Epithelial cell of proximal tubule (primary cell): ENCODE results near the gene LYSMD2. TPM values are rescaled to one million over a fixed set of nuclear protein-coding genes. Genes with fewer than 3 reads are reported as not detected.

Source experiments
- DNase-seq: peaks from one replicate; pipeline ENCODE4 v3.0.0-alpha.2; 2011; ENCODE audit warnings: low read depth
- H3K4me3 ChIP-seq: 2 replicates; pipeline ENCODE4 v1.5.1; 2011; ENCODE audit warnings: low read depth, mild to moderate bottlenecking, low read length
- total RNA-seq: library from RNA; depleted of rRNA; stranded (reverse); fragments of >200 nt; gene quantifications from 2 replicates; pipeline ENCODE4 v1.2.3, GENCODE V29; 2015
- TF ChIP-seq, protein P1 (sequence below): conservative IDR thresholded peaks from 2 replicates; pipeline ENCODE4 v1.5.1; 2012; ENCODE audit warnings: low read depth, mild to moderate bottlenecking, low read length

The LYSMD2 gene
- total RNA-seq, 1 donor from 2014 or later: 1.7 TPM

- TF ChIP-seq, protein P1, sequence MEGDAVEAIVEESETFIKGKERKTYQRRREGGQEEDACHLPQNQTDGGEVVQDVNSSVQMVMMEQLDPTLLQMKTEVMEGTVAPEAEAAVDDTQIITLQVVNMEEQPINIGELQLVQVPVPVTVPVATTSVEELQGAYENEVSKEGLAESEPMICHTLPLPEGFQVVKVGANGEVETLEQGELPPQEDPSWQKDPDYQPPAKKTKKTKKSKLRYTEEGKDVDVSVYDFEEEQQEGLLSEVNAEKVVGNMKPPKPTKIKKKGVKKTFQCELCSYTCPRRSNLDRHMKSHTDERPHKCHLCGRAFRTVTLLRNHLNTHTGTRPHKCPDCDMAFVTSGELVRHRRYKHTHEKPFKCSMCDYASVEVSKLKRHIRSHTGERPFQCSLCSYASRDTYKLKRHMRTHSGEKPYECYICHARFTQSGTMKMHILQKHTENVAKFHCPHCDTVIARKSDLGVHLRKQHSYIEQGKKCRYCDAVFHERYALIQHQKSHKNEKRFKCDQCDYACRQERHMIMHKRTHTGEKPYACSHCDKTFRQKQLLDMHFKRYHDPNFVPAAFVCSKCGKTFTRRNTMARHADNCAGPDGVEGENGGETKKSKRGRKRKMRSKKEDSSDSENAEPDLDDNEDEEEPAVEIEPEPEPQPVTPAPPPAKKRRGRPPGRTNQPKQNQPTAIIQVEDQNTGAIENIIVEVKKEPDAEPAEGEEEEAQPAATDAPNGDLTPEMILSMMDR: peak; percentile 48
- no peak for DNase-seq
- no peak overlapping the region for H3K4me3 ChIP-seq
Measured at GRCh38 chr15:51727141-51727897, 10.1 kb downstream of the LYSMD2 start.

GRCh38 chr15:51726302-51727073, 11.0 kb downstream of the LYSMD2 start:
- TF ChIP-seq, protein P1: no peak
- H3K4me3 ChIP-seq: no peak overlapping the region
- peak; percentile 46 for DNase-seq

DNA sequence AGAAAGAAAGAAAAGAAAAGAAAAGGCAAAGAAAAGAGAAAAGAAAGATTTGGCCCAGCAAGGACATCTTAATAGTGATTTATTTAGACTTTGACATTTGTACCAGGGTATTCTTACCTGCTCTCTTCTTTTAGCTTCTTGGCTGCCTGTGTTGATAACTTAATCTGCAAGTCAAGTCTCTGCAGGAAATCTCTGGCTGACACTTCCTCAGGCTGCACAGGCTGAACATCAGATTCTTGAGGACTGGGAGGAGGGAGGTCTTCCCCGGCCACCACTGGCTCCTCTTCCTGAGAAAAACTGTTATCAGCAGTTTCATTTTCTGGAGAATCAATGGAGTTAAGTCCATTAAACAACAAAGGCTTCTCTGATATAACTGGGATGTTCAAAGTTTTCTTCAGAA, 12.8 kb downstream of the LYSMD2 start:
- DNase-seq: no peak

DNA sequence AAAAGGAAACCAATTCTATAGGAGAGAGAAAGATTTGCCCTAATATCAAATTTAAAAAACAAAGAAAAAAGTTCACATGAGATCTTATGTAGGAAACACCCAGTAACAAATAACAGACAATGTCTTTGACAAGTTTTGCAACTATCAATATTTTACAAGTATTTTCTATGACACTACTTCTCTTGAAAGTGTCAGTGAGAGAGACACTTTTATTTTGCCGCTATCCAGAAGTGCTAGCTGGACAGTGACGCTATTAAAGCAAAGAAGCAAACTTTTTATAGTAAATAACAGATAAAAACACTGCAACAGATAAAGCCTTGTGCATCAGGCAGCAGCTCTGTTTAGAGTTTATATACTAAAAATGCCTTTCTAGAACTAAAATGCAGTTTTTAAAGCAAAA, 13.3 kb downstream of the LYSMD2 start:
- H3K4me3 ChIP-seq: no peak overlapping the region
- DNase-seq: no peak
- TF ChIP-seq, protein P1: no peak

More for the DNA sequence above, 12.8 kb downstream of the LYSMD2 start:
- TF ChIP-seq, protein P1: no peak
- no peak overlapping the region for H3K4me3 ChIP-seq

DNA sequence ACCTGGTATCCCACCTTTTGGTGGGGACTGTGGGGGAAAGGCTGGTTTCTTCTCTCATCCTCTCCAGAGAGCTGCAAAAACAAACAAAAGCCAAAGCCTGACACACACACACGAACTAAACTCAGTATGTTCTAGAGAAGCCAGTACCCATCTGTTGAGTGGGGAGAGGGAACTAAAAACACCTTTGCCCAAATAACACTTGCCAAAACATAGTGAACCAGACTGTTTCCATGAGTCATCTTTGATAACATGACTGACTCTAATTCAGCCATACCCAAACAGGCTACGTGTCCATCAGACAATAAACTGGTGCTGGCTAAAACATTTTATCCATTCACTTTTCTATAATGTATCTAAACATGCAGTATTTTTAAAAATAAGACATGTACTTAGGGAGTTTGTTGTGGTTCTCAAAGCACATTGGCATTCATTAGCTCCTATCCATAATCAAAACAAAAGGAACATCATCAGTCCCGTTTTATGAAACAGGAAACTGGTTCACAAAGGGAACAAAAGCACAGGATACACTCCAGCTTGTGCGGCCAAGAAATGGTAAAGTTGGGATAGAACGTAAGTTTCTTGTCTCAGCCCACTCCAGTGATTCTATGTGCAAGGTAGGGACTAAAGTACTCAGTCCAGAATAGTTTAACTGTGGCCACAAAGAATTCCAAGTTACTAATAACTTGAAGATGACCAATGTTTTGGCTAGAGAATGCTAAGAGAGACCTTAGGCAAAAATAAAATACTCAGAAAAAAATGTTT, 16.1 kb downstream of the LYSMD2 start:
- DNase-seq: no peak
- no peak overlapping the region for H3K4me3 ChIP-seq
- TF ChIP-seq, protein P1: no peak

GRCh38 chr15:51720201-51720995, 17.1 kb downstream of the LYSMD2 start:
- no peak overlapping the region for H3K4me3 ChIP-seq
- TF ChIP-seq, protein P1: no peak
- DNase-seq: no peak
